Measurements from ENCODE around the gene MATK.

The MATK gene

GRCh38 chr19:3788996-3789778, 3.0 kb upstream of the MATK start:
- DNase-seq = no peak

- DNase-seq = no peak
These were observed 687 bp downstream of the MATK start for GRCh38 chr19:3785451-3785937.

GRCh38 chr19:3784607-3785450, 1.4 kb downstream of the MATK start:
- DNase-seq = no peak

GRCh38 chr19:3783660-3784584, 2.3 kb downstream of the MATK start:
- DNase-seq = peak in 1 of 2 experiments; percentile 36

- no peak for DNase-seq
These were observed 3.3 kb downstream of the MATK start for GRCh38 chr19:3782903-3783302.

- DNase-seq = no peak
These were observed 3.9 kb downstream of the MATK start for GRCh38 chr19:3782330-3782729.

- DNase-seq = no peak
These were observed 4.6 kb downstream of the MATK start for GRCh38 chr19:3781603-3782002.

- DNase-seq = no peak
These were observed 5.3 kb downstream of the MATK start for GRCh38 chr19:3780786-3781304.

GRCh38 chr19:3778899-3779723, 7.1 kb downstream of the MATK start:
- peak in 1 of 2 experiments; percentile 5 for DNase-seq

- DNase-seq = no peak
These were observed 7.9 kb downstream of the MATK start for GRCh38 chr19:3778104-3778867.

- DNase-seq = no peak
These were observed 9.6 kb downstream of the MATK start for GRCh38 chr19:3776479-3777040.

- DNase-seq = no peak
These were observed 10.3 kb downstream of the MATK start for GRCh38 chr19:3775831-3776230.

- DNase-seq = no peak
These were observed 10.8 kb downstream of the MATK start for GRCh38 chr19:3775374-3775711.

- DNase-seq = no peak
These were observed 11.4 kb downstream of the MATK start for GRCh38 chr19:3774621-3775373.

GRCh38 chr19:3773814-3774515, 12.2 kb downstream of the MATK start:
- DNase-seq = no peak

GRCh38 chr19:3771906-3772455, 14.2 kb downstream of the MATK start, which contains the start of gene RAX2:
RAX2 (minus strand) TSS chr19:3772228; CDS start chr19:3771742, 486 bp downstream.
- DNase-seq = no peak

GRCh38 chr19:3771000-3771905, 14.9 kb downstream of the MATK start:
- DNase-seq = no peak
